SU-DHL-6 (cell line): ENCODE data around the gene KISS1.

Source experiments
- CTCF ChIP-seq: fragments of 200-600 bp; sonication (generic); IDR thresholded peaks from one replicate; pipeline ENCODE4 v1.5.1; 2017; ENCODE audit warnings: antibody characterized with exemption, mild to moderate bottlenecking, low read length, moderate library complexity; ENCODE audit not compliant: insufficient read depth, poor library complexity, severe bottlenecking
- EZH2phosphoT487 ChIP-seq: fragments of 200-600 bp; sonication (generic), shearing (Covaris generic); conservative IDR thresholded peaks from 2 replicates; pipeline ENCODE4 v1.6.1; 2018; ENCODE audit warnings: mild to moderate bottlenecking, antibody characterized with exemption, low read length, moderate library complexity, mixed read lengths

DNA sequence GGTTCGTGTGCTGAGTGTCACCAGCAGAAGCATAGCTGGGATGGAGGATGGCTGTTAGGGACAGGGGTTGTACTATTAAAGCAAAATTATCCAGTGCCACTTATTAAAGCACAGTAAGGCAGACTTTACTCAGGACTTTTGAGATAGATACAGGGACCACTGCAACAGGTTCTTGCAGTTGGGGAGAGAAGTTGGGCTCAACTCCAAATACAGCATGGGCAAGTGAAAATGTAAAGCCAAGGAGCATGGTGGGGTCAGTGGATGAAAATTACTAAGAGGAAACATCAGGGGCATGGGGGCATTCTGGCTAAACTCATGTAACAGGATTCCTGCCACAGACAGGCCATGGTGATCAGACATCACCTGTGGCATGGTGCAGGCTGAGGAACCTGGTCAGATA lies 15.2 kb downstream of the KISS1 start:
- TF ChIP-seq CTCF (no peak), EZH2phosphoT487 (no peak)
